Tibial nerve (tissue), 4 donors: ENCODE data around the gene BLM.
"Not testable (repeated sequence)": the region's sequence is repeated elsewhere in the genome, so short reads cannot be mapped to it uniquely, and the experiment has no call there.

ENCODE experiments used
- EP300 ChIP-seq, 2 donors: sonication (generic); formaldehyde crosslinking; IDR thresholded peaks; one replicate each; pipeline ENCODE4 v1.6.1; 2017; ENCODE audit warnings: antibody characterized with exemption in 2 of 2, mild to moderate bottlenecking in 1 of 2
- POLR2A ChIP-seq, 2 donors: fragments of 450-650 bp; IDR thresholded peaks; one replicate each; pipeline ENCODE4 v1.6.1; 2017; ENCODE audit warnings: antibody characterized with exemption in 2 of 2, mild to moderate bottlenecking in 2 of 2, moderate library complexity in 2 of 2
- TF ChIP-seq, protein P1 (sequence below), 5 experiments: fragments of 200-600 bp in 3 of 5; fragments of 450-650 bp in 2 of 5; sonication (generic) in 3 of 5; IDR thresholded peaks; one replicate each; pipeline ENCODE4 v1.5.1; 2016 to 2019; ENCODE audit warnings: antibody characterized with exemption in 5 of 5, mild to moderate bottlenecking in 3 of 5, moderate library complexity in 2 of 5

DNA sequence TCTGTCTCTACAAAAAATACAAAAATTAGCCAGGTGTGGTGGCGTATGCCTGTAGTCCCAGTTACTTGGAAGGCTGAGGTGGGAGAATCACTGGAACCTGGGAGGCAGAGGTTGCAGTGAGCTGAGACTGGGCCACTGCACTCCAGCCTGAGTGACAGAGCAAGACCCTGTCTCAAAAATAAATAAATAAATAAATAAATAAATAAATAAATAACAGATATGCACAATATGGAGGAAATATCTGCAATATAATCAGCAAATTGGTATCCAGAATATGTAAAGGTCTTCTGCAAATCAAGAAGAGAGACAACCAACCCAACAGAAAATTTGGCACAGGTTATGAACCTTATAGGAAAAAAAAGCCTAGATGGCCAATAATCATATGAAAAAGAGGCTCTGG lies 132.3 kb downstream of the BLM start:
- TF ChIP-seq, protein P1, sequence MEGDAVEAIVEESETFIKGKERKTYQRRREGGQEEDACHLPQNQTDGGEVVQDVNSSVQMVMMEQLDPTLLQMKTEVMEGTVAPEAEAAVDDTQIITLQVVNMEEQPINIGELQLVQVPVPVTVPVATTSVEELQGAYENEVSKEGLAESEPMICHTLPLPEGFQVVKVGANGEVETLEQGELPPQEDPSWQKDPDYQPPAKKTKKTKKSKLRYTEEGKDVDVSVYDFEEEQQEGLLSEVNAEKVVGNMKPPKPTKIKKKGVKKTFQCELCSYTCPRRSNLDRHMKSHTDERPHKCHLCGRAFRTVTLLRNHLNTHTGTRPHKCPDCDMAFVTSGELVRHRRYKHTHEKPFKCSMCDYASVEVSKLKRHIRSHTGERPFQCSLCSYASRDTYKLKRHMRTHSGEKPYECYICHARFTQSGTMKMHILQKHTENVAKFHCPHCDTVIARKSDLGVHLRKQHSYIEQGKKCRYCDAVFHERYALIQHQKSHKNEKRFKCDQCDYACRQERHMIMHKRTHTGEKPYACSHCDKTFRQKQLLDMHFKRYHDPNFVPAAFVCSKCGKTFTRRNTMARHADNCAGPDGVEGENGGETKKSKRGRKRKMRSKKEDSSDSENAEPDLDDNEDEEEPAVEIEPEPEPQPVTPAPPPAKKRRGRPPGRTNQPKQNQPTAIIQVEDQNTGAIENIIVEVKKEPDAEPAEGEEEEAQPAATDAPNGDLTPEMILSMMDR (IDR thresholded peaks at IDR 0.05), result not testable (repeated sequence)
- TF ChIP-seq POLR2A, EP300 (IDR thresholded peaks at IDR 0.05): not testable (repeated sequence)
